Adipose tissue (tissue), 3 donors: ENCODE data around the gene TAPBP. TPM values are rescaled to one million over a fixed set of nuclear protein-coding genes. Genes with fewer than 3 reads are reported as not detected.
A peak's percentile ranks its signal among the peaks of the same experiment; 100 is the strongest.
"Not testable (repeated sequence)": the region's sequence is repeated elsewhere in the genome, so short reads cannot be mapped to it uniquely, and the experiment has no call there.

ENCODE experiments used
- H3K27ac ChIP-seq: one replicate; pipeline ENCODE4 v1.5.1; 2013; ENCODE audit warnings: low read depth, low read length
- WGBS, 3 donors: extraction: QIAGEN DNeasy Blood & Tissue Kit; methylation state at CpG; one replicate each; pipeline ENCODE4 v1.1.7; 2013; 5-methylcytosine and 5-hydroxymethylcytosine counted together
- polyA plus RNA-seq, 3 donors: library from polyadenylated mRNA; stranded (reverse); fragments of 200-250 nt; gene quantifications; one replicate each; pipeline ENCODE4 v1.2.3, GENCODE V29; 2013
- donor health status: healthy with polysubstance abuse.
- donor health status: Bipolar disorder and iron deficiency.
- donor health status: healthy.

TAPBP gene
- polyA plus RNA-seq, 3 donors, result 14.2 to 29.9 (median 26.3) TPM

DNA sequence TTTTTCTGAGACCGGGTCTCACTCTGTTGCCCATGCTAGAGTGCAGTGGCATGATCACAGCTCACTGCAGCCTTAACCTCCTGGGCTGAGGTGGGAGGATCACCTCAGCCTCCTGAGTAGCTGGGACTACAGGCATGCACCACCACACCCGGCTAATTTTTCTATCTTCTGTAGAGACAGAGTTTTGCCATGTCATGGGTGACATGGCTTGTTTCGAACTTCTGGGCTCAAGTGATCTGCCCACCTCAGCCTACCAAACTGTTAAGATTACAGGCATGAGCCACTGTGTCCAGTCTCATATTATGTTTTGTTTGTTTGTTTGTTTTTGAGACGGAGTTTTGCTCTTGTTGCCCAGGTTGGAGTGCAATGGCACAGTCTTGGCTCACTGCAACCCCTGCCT lies 28.7 kb downstream of the TAPBP start:
- 91 to 93% (median 92%) methylated on average over 4 of the region's 4 CpGs for WGBS, 3 donors
- H3K27ac ChIP-seq, result not testable (repeated sequence)

DNA sequence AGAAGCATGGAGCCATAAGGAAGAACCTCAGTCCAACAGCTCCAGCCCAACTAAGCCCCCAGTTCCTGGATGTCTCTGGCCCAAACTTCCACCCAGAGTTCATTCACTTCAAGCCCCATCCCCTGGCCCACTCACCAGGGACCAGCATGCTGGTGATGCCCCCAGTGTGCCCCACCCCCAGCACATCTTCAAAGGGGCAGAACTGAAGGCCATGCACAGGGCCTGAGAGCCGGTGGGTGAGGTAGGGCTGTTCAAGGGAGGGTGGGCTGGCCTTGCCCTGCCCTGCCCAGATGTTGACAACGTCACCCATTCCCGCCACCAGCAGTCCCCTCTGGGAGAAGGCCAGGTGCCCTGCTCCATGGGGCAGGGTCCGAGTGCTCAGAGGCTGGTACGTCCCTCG lies 33.3 kb downstream of the TAPBP start:
- WGBS, 3 donors, result 80 to 87% (median 87%) methylated on average over 6 of the region's 6 CpGs
- no peak overlapping the region for H3K27ac ChIP-seq

DNA sequence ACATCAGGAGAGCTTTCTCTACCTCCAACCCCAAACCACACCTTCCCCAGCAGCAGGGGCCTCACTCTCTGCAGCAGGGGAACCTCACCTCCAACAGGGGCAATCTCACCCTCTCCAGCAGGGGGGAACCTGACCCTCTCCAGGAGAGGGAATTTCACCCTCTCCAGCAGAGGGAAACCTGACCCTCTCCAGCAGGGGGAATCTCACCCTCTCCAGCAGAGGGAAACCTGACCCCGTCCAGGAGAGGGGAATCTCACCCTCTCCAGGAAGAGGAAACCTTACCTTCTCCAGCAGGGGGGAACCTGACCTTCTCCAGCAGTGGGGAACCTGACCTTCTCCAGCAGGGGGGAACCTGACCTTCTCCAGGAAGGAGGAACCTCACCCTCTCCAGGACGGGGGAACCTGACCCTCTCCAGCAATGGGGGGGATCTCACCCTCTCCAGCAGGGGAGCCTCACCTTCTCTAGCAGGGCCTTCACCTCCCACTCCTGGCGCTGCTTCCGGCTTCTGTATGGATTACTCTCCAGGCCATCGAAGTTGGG lies 33.8 kb downstream of the TAPBP start:
- H3K27ac ChIP-seq, result no peak overlapping the region
- WGBS, 3 donors, result 50 to 70% (median 58%) methylated on average over 5 of the region's 5 CpGs

DNA sequence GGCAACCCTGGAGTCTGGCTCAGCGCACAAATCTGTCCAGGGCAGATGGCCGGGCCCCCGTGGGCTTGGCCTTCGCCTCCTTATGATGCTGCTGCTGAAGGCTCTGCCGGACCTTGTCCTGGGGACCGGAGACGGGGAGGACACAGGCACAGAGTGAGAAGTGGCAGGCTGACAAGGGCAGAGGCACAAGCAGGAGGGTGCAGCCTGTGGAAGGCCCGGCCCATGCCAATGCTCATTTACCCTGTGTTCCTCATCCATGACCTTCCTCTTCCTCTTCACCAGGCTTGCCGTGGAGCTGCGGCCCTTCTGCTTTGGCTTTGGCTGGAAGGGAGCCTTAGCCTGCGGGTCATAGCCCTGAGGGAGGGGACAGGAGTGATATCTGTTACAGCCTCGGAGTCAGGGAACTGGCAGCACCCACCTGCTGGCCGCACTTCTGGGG lies 34.6 kb downstream of the TAPBP start:
- 77 to 79% (median 79%) methylated on average over 13 of the region's 13 CpGs for WGBS, 3 donors
- no peak overlapping the region for H3K27ac ChIP-seq

DNA sequence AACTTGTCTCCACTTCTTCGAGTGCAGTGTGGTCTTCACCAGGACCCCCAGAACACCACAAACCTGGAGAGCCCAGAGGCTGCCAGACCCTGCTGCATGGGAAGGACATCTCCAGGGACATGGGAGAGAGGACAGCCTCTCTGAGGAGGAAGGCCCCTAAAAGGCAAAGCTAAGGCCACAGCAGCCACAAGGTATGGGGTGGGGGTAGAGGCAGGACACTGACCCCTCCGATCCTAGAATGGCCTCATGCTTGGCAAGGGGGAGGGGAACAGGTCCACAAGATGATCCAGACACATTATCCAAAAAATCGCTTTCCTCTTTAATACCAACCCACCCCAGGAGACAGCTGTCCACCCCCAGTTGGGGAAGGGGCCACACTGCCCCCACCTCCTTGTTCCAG lies 35.1 kb downstream of the TAPBP start:
- 90 to 98% (median 92%) methylated on average over 3 of the region's 3 CpGs for WGBS, 3 donors
- H3K27ac ChIP-seq, result no peak overlapping the region

DNA sequence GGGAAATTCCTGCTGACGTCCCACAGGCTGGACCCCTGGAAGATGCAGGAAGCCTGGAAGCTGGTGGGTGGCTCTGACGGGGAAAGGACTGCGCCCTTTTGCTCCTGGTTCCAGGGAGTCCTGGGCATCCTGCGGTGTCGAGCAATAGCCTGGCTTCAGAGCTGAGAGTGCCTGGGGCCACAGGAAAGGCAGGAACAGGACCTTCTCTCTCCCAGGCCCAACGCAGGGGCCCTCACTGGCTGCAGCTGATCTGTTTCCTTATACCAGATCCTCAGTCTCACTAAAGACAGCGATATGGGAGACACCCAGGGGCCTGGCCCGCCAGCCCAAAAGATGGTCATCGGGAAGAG lies 35.5 kb downstream of the TAPBP start:
- no peak overlapping the region for H3K27ac ChIP-seq
- WGBS, 3 donors, result 81 to 83% (median 82%) methylated on average over 9 of the region's 9 CpGs

DNA sequence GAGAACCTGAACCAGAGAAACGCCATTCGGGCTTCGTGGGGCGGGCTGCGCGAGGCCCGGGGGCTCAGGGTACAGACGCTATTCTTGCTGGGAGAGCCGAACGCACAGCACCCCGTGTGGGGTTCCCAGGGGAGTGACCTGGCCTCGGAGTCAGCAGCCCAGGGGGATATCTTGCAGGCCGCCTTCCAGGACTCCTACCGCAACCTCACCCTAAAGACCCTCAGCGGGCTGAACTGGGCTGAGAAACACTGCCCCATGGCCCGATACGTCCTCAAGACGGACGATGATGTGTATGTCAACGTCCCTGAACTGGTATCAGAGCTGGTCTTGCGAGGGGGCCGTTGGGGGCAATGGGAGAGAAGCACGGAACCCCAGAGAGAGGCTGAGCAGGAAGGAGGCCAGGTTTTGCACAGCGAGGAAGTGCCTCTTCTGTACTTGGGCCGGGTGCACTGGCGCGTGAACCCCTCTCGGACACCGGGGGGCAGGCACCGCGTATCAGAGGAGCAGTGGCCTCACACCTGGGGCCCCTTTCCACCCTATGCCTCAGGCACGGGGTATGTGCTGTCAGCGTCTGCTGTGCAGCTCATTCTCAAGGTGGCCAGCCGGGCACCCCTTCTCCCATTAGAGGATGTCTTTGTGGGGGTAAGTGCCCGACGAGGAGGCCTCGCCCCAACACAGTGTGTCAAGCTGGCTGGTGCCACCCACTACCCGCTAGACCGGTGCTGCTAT lies 36.1 kb downstream of the TAPBP start:
- 38 to 60% (median 38%) methylated on average over 39 of the region's 39 CpGs for WGBS, 3 donors
- no peak overlapping the region for H3K27ac ChIP-seq

DNA sequence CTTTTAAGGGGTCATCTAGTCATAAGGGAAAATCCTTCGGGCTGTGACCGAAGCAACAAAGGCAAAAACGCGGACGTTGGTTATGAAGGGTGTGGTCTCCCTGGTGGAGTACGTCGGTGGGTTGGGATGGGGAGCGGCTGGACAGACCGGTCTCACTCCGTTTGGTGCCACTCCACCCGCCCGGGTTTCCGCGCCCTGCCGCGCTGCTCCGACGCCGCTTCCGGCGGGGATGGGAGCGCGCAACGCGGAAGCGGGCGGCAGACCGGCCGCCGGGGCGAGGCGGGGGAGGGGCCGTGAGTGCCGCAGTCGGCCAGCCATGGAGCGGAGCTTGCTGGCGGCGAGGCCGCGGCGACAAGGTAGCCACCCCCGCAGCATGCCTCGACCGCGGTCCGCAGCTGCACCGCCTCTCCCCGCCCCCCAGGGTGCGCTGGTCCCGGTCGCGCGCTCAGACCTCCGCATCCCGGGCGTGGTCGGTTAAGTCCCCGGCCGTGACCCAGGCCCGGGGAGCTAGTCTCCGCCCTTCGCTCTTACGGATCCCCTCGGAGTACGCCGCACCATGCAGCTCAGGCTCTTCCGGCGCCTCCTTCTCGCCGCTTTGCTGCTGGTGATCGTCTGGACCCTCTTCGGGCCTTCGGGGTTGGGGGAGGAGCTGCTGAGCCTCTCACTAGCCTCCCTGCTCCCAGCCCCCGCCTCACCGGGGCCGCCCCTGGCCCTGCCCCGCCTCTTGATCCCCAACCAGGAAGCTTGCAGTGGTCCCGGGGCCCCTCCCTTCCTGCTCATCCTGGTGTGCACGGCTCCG lies 36.8 kb downstream of the TAPBP start, which contains the start of gene B3GALT4:
TSS of gene B3GALT4 (plus strand) at position 260 of the 799 bp plus-strand sequence. CDS start at position 557, 297 bp downstream.
- 1 to 9% (median 1%) methylated on average over 57 to 80 of the region's 80 CpGs for WGBS, 3 donors
- H3K27ac ChIP-seq, result peak within 1 kb of the TSS; percentile 63

DNA sequence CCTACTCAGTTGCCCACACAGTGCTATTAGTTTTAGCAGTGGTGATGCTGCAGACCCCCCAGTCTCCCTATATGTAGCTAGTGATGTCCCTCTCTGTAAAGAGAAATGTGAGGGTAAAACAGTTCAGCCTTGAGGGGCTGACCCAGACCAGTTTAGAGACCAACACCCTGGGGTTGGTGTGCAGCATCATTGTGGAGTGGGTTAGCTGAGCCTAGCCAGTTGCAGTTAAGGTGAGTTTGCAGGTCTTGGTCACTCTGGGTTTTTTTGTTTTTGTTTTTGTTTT lies 37.4 kb downstream of the TAPBP start:
- no peak overlapping the region for H3K27ac ChIP-seq

DNA sequence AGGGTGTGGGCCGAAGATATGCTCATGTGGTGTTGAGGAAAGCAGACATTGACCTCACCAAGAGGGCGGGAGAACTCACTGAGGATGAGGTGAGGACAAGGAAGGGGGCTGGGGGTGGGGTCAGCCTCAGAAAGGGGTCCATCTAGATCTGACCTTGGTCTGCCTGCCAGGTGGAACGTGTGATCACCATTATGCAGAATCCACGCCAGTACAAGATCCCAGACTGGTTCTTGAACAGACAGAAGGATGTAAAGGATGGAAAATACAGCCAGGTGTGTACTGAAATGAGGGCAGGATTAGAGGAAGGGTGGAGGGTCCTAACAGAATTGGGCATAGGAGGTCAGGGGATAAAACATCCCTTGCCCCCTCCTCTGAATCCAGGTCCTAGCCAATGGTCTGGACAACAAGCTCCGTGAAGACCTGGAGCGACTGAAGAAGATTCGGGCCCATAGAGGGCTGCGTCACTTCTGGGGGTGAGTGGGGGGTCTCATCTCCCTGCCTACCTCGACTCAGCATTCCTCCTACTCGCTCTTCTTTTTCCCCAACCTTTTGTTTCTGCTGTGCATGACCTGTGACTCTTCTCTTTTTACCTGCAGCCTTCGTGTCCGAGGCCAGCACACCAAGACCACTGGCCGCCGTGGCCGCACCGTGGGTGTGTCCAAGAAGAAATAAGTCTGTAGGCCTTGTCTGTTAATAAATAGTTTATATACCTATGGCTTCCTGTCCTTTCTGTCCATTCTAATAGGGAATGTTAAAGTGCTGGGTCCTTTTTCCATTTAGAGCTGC lies 37.9 kb downstream of the TAPBP start:
- H3K27ac ChIP-seq, result not testable (repeated sequence)
- 77 to 81% (median 78%) methylated on average over 16 of the region's 16 CpGs for WGBS, 3 donors

DNA sequence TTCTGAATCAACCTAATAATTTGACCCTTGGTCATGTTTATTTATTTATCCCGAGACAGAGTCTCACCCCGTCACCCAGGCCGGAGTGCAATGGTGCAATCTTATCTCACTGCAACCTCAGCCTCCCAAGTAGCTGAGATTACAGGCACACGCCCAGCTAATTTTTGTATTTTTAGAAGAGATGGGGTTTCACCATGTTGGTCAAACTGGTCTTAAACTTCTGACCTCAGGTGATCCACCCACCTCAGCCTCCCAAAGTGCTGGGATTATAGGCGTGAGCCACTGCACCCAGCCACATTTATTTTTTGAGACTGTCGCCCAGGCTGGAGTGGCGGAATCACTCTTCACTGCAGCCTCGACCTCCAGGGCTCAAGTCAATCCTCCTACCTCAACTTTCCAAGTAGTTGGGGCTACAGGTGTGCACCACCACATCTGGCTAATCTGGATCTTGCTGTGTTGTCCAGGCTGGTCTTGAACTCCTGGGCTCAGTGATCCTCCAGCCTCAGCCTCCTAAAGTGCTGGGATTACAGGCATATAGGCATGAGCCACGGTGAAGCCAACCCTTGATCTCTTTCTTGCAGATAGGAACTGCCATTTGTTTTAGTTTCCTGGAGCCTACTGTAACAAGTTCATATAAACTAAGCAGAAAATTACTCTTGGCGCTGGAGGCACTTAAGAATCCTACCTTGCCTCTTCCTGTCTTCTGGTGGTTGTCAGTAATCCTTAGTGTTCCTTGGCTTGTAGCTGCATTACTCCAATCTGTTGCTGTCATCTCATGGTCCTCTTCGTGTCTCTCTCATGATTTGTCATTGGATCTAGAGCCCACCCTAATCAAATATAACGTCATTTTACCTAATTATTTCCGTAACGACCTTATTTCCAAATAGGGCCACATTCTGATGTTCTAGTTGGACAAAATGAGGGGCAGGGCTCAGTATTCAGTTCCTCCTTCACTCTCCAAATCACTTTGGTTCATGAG lies 39.7 kb downstream of the TAPBP start:
- H3K27ac ChIP-seq, result no peak overlapping the region
- 55 to 65% (median 59%) methylated on average over 14 of the region's 14 CpGs for WGBS, 3 donors

DNA sequence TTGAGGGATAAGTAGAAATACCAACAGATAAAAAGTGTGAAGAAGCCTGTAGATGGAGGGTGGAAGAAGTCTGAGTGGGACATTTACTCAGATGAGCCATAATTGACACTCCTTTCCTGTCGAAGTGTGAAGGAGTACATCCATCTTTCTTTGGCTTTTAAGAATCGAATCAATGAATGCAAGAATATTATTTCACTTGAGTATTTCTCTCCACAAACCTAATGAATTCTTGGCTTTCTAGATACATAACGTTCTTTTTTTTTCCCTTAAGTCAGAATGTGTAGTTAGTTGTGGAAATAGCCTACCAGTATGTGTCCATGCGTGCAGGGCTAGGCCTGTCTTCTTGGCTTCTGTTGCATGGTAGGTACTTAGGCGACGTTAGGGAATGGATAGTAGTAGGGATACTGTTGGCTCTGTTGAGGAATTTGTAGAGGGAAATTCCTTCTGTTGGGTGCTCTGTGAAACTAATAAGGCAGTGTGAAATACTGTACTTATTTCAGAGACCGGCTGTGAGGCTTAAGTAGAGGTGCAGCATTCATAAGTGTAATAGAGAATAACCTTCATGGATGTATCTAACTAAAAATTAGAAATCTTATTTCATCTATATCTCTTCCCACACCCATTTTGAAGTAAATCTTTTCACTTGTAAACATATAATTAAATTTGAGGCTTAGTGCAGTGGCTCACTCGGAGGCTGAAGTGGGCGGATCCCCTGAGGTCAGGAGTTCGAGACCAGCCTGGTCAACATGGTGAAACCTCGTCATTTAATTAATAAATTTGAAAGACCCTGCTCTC lies 40.6 kb downstream of the TAPBP start:
- WGBS, 3 donors, result 52 to 66% (median 54%) methylated on average over 11 of the region's 11 CpGs
- H3K27ac ChIP-seq, result no peak overlapping the region

DNA sequence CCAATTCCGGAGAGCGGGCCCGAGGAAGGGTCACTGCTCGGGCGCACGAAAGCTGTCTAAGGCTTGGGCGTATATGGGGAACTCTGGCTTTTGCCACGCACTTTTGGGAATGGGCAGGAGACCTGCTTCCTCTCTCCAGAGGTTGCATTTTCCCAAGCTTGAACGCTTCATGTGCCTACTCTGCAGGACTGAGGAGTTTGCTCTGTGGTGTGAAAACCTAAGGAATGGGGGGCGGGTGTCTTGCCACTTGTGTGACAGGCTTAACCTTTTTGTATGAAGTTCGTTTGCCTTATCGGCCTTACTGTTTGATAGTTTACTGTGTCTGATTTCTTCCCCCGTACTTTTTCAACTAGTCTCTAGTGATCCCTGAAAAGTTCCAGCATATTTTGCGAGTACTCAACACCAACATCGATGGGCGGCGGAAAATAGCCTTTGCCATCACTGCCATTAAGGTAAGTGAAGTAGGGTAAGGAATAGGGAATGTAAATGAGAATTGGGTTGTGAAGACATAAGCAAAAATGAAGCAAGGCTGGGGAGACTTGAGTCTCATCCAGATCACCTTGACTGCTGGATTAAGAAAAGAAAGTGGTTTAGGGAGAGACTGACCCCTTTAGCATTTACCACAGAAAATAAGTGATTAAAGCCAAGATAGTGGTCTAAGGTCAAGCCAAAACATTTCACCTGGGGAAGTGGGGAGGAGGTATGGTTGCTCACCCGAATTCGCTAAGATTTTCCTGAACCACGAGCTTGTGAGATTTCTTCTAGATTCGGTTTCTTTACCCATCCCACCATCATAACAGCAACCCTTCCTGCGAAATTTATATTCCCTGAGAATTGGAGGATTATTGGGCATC lies 41.4 kb downstream of the TAPBP start:
- peak overlapping the region; percentile 4 for H3K27ac ChIP-seq
- WGBS, 3 donors, result 8 to 13% (median 9%) methylated on average over 22 of the region's 22 CpGs

DNA sequence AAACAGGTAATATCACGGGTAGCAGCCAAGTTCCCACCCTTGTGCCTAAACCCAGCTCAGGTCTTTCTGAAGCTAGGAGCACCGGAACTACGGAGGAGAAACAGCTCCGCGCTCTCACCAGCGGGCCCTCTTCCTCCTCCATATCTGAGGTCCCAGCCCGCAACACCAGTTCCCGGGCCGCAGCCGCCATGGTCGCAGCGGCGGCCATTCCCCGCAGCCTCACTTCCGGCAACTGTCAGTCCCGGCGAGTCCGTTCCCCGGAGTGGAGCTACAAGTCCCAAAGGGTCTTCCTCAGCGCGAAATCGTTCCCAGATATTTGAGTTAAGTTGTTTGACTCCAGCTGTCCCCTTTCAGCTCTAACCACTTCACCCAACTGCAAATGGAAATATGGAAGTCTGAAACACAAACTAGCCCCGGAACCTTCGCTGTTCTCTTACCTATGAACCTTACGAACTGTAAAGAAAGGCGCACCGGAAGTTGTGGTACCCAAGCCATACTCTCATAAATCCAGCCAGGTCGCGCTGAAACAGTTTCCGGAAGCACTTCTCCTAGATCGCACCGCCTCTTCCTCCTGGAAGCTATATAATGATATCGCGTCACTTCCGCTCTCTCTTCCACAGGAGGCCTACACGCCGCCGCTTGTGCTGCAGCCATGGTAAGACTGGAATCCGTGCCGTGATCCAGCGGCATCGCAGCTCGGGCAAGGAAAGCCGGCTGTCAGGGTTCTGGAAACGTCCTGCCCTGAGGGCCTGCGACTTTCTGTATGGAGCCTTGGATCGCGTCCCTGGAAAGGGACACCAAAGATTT lies 42.2 kb downstream of the TAPBP start, which contains the start of the genes RPS18 and VPS52:
TSS of gene RPS18 (plus strand) at position 608 of the 807 bp plus-strand sequence. CDS start at position 653, 45 bp downstream.
TSS of gene VPS52 (minus strand) at position 409 of the 807 bp plus-strand sequence. CDS start at position 208, 201 bp downstream.
- 0% methylated on average over 48 of the region's 48 CpGs for WGBS, 3 donors
- H3K27ac ChIP-seq, result peak within 1 kb of the TSS; percentile 85

DNA sequence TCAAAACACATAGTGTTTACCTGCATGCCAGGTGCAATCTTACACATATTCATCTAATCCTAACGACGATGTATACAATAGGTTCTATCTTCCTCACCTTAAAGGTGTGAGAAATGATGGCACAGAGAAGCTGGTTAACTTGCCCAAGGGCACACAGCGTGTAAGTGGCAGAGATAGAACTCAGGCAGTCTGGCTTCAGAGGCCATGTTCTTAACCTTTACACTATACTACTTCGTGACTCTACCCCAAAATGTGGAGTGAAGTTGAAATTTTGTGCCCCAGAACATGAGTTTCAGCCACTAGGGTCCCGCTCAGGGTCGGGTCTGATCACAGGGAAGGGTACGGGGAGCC lies 42.8 kb downstream of the TAPBP start:
- 1 to 4% (median 1%) methylated on average over 7 of the region's 7 CpGs for WGBS, 3 donors

More for the DNA sequence above, 42.8 kb downstream of the TAPBP start:
- peak overlapping the region; percentile 85 for H3K27ac ChIP-seq
